ENCODE measurements around the gene USE1.

The USE1 gene

GRCh38 chr19:17259118-17259780 is 44.1 kb downstream of the USE1 start:
- no peak for DNase-seq (ENCODE audit: low spot score)

GRCh38 chr19:17259934-17260333 is 44.8 kb downstream of the USE1 start:
- no peak for DNase-seq (ENCODE audit: low spot score)

- DNase-seq (ENCODE audit: low spot score), result no peak
Observed at GRCh38 chr19:17260842-17261325, 45.7 kb downstream of the USE1 start.

- no peak for DNase-seq (ENCODE audit: low spot score)
Observed at GRCh38 chr19:17262557-17262956, 47.4 kb downstream of the USE1 start.

GRCh38 chr19:17263712-17264640 is 48.8 kb downstream of the USE1 start:
- DNase-seq (ENCODE audit: low spot score), result no peak

- DNase-seq (ENCODE audit: low spot score), result no peak
Observed at GRCh38 chr19:17264641-17264979, 49.5 kb downstream of the USE1 start, which contains the start of gene USHBP1. Gene USHBP1, minus strand, starts transcription at chr19:17264745. Its CDS starts 446 bp downstream, at chr19:17264299.

GRCh38 chr19:17266026-17266425 is 50.9 kb downstream of the USE1 start:
- no peak for DNase-seq (ENCODE audit: low spot score)

GRCh38 chr19:17266589-17266974 is 51.4 kb downstream of the USE1 start:
- no peak for DNase-seq (ENCODE audit: low spot score)

- peak; percentile 99 for DNase-seq (ENCODE audit: low spot score)
Observed at GRCh38 chr19:17266975-17267788, 52.0 kb downstream of the USE1 start, which contains the start of gene BABAM1. Gene BABAM1, plus strand, starts transcription at chr19:17267443. Its CDS starts 1,364 bp downstream, at chr19:17268807.

GRCh38 chr19:17268754-17269153 is 53.6 kb downstream of the USE1 start:
- no peak for DNase-seq (ENCODE audit: low spot score)

Measured in putamen (tissue), 1 donor.